Panc1 (cell line): ENCODE data around the gene PCDH1. TPM values are rescaled to one million over a fixed set of nuclear protein-coding genes. Genes with fewer than 3 reads are reported as not detected.

ENCODE experiments used
- ATAC-seq: fragments of 200-7000 bp; cut with Tn5 transposase; 2 replicates; pipeline ENCODE4 v1.9.1; 2020; ENCODE audit warnings: mild to moderate bottlenecking, moderate library complexity
- BruUV-seq: library from RNA; stranded (reverse); fragments of 400-500 nt; replicated peaks from 2 replicates; lab custom pipeline; 2021; lab: Mats Ljungman, UMichigan
- CTCF ChIA-PET: fragments of 300-600 bp; sonication (Branson Sonifier 250); formaldehyde crosslinking; loops from one replicate; lab custom pipeline; 2022; ENCODE audit warnings: antibody characterized with exemption; lab: Charles Lee
- POLR2A ChIA-PET: fragments of 300-600 bp; sonication (Branson Sonifier 250); formaldehyde crosslinking; loops from one replicate; lab custom pipeline; 2022; ENCODE audit warnings: antibody characterized with exemption; lab: Charles Lee
- DNase-seq: peaks from one replicate; pipeline ENCODE4 v3.0.0-alpha.2; 2010; ENCODE audit warnings: low read depth, low spot score
- H3K27ac ChIP-seq: 2 replicates; pipeline ENCODE4 v1.5.1; 2011; ENCODE audit warnings: mild to moderate bottlenecking, low read length, inconsistent platforms
- H3K27me3 ChIP-seq: fragments of 200-500 bp; sonication (Bioruptor generic); 2 replicates; pipeline ENCODE4 v1.6.0; 2014; ENCODE audit warnings: low read length, inconsistent platforms; ENCODE audit not compliant: control insufficient read depth, insufficient read depth
- H3K36me3 ChIP-seq: fragments of 200-500 bp; sonication (Bioruptor generic); 2 replicates; pipeline ENCODE4 v1.5.1; 2014; ENCODE audit warnings: inconsistent platforms, mild to moderate bottlenecking, low read length, moderate library complexity; ENCODE audit not compliant: control insufficient read depth, insufficient read depth
- H3K4me1 ChIP-seq: 2 replicates; pipeline ENCODE4 v1.5.1; 2011; ENCODE audit warnings: inconsistent platforms, mild to moderate bottlenecking, low read length, moderate library complexity; ENCODE audit not compliant: control insufficient read depth, insufficient read depth
- H3K4me3 ChIP-seq, 2 experiments: 2 replicates each; pipeline ENCODE4 v1.5.1; 2011 to 2012; ENCODE audit warnings: low read depth in 2 of 2, low read length in 2 of 2, mild to moderate bottlenecking in 2 of 2, inconsistent platforms in 1 of 2, moderate library complexity in 1 of 2
- H3K9me3 ChIP-seq: fragments of 200-500 bp; sonication (Bioruptor generic); 2 replicates; pipeline ENCODE4 v1.5.1; 2014; ENCODE audit warnings: low read depth, mild to moderate bottlenecking, inconsistent platforms, low read length, moderate library complexity; ENCODE audit not compliant: control insufficient read depth, insufficient read depth
- CTCF ChIP-seq: fragments of 450-650 bp; IDR thresholded peaks from 2 replicates; pipeline ENCODE4 v1.5.1; 2017; ENCODE audit warnings: mild to moderate bottlenecking
- POLR2AphosphoS5 ChIP-seq: IDR thresholded peaks from 2 replicates; pipeline ENCODE4 v1.6.1; 2012; ENCODE audit warnings: mild to moderate bottlenecking, low read depth, low read length, moderate library complexity
- SIN3A ChIP-seq: IDR thresholded peaks from 2 replicates; pipeline ENCODE4 v1.6.1; 2012; ENCODE audit warnings: low read depth, mild to moderate bottlenecking, low read length, moderate library complexity, borderline replicate concordance; ENCODE audit not compliant: insufficient read depth
- TCF7L2 ChIP-seq: IDR thresholded peaks from 2 replicates; pipeline ENCODE4 v1.6.1; 2011; ENCODE audit warnings: mild to moderate bottlenecking, low read depth, low read length, inconsistent platforms
- in situ Hi-C: cut with HindIII; loops from 2 replicates; pipeline ENCODE4 v1.10.0; 2016; ENCODE audit warnings: low sequenced_read_pairs, low pct_unique_long_range_greater_than_20kb
- intact Hi-C: fragments of 100-400 bp; cut with micrococcal nuclease; formaldehyde crosslinking; loops from one replicate; pipeline ENCODE4 v1.10.0; 2022; ENCODE audit not compliant: unreplicated experiment
- total RNA-seq: library from RNA; stranded (reverse); gene quantifications from one replicate; pipeline ENCODE4 v1.2.1, GENCODE V29; 2021; ENCODE audit not compliant: unreplicated experiment
- TF ChIP-seq, protein P1 (sequence below), 2 experiments: IDR thresholded peaks; 2 replicates each; pipeline ENCODE4 v1.6.1; 2011 to 2012; ENCODE audit warnings: low read depth in 2 of 2, control low read depth in 1 of 2, low read length in 1 of 2, mild to moderate bottlenecking in 1 of 2, moderate library complexity in 1 of 2; ENCODE audit not compliant: insufficient read depth in 1 of 2

PCDH1 gene
- total RNA-seq, 1 experiment from 2014 or later: 9.0 TPM

DNA sequence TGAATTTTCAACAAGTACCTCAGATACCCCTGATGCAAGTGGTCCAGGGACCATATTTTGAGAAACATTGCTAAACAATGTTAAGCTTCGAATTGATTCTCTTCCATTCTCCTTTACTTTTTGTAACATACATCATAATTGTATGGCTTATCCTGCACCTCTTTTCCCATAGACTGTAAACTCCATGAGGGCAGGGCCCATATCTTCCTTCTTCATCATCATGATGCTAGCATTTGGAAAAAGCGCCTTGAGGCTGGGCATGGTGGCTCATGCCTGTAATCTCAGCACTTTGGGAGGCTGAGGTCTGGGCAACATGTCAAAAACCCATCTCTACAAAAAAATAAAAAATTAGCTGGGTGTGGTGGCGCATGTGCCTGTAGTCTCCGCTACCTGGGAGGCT is 31.0 kb upstream of the PCDH1 start:
- TF ChIP-seq CTCF (no peak), POLR2AphosphoS5 (no peak), SIN3A (no peak), TCF7L2 (no peak)
- TF ChIP-seq, protein P1, sequence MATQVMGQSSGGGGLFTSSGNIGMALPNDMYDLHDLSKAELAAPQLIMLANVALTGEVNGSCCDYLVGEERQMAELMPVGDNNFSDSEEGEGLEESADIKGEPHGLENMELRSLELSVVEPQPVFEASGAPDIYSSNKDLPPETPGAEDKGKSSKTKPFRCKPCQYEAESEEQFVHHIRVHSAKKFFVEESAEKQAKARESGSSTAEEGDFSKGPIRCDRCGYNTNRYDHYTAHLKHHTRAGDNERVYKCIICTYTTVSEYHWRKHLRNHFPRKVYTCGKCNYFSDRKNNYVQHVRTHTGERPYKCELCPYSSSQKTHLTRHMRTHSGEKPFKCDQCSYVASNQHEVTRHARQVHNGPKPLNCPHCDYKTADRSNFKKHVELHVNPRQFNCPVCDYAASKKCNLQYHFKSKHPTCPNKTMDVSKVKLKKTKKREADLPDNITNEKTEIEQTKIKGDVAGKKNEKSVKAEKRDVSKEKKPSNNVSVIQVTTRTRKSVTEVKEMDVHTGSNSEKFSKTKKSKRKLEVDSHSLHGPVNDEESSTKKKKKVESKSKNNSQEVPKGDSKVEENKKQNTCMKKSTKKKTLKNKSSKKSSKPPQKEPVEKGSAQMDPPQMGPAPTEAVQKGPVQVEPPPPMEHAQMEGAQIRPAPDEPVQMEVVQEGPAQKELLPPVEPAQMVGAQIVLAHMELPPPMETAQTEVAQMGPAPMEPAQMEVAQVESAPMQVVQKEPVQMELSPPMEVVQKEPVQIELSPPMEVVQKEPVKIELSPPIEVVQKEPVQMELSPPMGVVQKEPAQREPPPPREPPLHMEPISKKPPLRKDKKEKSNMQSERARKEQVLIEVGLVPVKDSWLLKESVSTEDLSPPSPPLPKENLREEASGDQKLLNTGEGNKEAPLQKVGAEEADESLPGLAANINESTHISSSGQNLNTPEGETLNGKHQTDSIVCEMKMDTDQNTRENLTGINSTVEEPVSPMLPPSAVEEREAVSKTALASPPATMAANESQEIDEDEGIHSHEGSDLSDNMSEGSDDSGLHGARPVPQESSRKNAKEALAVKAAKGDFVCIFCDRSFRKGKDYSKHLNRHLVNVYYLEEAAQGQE (IDR thresholded peaks at IDR 0.05; ENCODE audit: insufficient read depth in 1 of 2, low read depth in 2 of 2, low read length in 1 of 2): no peak
- DNase-seq (no peak), ATAC-seq (no peak)
- no TSS peak for BruUV-seq
- intact Hi-C loops (no loop called here), in situ Hi-C loops (no loop called here)
- H3K27me3 ChIP-seq: no peaks in the 10 kb centered on the region
- H3K4me1 ChIP-seq: 0 out of 2 replicates have a peak, but pooled peaks cover 3% of the 10 kb centered on the region
- no peaks in the 10 kb centered on the region for H3K9me3 ChIP-seq
- no peak overlapping the region for H3K4me3 ChIP-seq
- ChIA-PET POLR2A (interaction anchor here (0.6 kb wide), 1 partner anchor 130 kb away, joined by 4 read pairs; no protein-coding TSS in a partner anchor), CTCF (no interaction called here)
- no peaks in the 10 kb centered on the region for H3K36me3 ChIP-seq
- H3K27ac ChIP-seq: no peak overlapping the region

GRCh38 chr5:141908796-141909195 is 30.6 kb upstream of the PCDH1 start:
- DNase-seq (no peak), ATAC-seq (no peak)
- intact Hi-C loops: no loop called here
- H3K9me3 ChIP-seq: no peaks in the 10 kb centered on the region
- H3K4me1 ChIP-seq: 0 out of 2 replicates have a peak, but pooled peaks cover 1% of the 10 kb centered on the region
- H3K27ac ChIP-seq: no peak overlapping the region
- TF ChIP-seq TCF7L2: no peak
- no peak for TF ChIP-seq SIN3A
- TF ChIP-seq CTCF: no peak
- TF ChIP-seq, protein P1 (IDR thresholded peaks at IDR 0.05; ENCODE audit: insufficient read depth in 1 of 2, low read depth in 2 of 2, low read length in 1 of 2): no peak
- TF ChIP-seq POLR2AphosphoS5: no peak
- no TSS peak for BruUV-seq
- no peaks in the 10 kb centered on the region for H3K27me3 ChIP-seq
- ChIA-PET CTCF (no interaction called here), POLR2A (interaction anchor here (0.6 kb wide), 1 partner anchor 130 kb away, joined by 4 read pairs; no protein-coding TSS in a partner anchor)
- in situ Hi-C loops: no loop called here
- no peaks in the 10 kb centered on the region for H3K36me3 ChIP-seq
- no peak overlapping the region for H3K4me3 ChIP-seq
